GM19043 (cell line): ENCODE data around the gene MYO5A.
"Not testable (repeated sequence)": the region's sequence is repeated elsewhere in the genome, so short reads cannot be mapped to it uniquely, and the experiment has no call there.

ENCODE experiments used
- ATAC-seq: cut with Tn5 transposase; IDR thresholded peaks from one replicate; pipeline ENCODE4 v1.9.1; 2021; ENCODE audit warnings: low read depth; ENCODE audit not compliant: unreplicated experiment

The MYO5A gene

DNA sequence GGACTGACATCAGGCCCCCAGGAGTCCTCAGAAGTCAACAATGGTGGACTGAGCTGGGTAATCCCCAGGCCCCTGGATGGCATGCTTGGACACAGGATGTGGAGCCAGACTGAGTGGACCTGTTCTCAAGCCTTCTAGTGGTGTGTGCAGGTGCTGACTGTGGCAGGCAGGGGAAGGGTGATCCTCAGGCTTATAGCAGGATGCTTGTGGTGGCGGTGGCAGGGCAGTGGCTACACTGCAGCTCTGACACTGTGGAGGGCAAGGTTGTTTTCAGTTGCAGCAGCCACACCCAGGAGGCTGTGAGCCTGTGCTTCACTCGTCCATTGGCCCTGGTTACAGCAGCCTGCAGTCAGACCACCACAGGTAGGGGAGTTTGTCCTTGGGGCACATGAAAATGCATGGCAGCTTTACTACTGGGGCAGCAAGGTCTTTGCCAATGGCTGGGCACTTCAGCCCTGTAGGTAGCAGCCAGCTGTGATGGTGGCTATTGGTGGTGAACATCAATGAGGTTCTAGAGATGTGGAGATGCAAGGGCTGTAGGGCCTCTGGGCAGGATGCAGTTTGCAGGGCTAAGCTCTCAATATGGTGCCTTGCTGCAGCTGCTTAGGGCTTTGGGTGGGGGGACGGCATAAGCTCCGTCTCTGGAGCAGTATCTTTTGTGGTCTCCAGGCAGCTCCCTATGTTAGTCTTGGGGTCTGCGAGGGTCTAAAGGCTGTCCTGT is 17.5 kb upstream of the MYO5A start:
- no peak for ATAC-seq

DNA sequence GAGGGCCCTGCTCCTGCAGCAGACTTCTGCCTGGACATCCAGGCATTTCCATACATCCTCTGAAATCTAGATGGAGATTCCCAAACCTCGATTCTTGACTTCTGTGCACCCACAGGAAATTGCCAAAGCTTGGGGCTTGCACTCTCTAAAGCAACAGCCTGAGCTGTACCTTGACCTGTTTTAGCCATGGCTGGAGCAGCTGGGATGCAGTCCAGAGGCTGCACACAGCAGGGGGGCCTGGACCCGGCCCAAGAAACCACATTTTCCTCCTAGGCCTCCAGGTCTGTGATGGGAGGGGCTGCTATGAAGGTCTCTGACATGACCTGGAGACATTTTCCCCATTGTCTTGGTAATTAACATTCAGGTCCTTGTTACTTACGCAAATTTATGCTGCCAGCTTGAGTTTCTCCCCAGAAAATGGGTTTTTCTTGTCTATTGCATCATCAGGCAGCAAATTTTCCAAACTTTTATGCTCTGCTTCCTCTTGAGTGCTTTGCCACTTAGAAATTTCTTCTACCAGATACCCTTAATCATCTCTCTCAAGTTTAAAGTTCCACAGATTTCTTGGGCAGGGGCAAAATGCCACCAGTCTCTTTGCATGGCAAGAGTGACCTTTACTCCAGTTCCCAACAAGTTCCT is 11.8 kb upstream of the MYO5A start:
- ATAC-seq: no peak

DNA sequence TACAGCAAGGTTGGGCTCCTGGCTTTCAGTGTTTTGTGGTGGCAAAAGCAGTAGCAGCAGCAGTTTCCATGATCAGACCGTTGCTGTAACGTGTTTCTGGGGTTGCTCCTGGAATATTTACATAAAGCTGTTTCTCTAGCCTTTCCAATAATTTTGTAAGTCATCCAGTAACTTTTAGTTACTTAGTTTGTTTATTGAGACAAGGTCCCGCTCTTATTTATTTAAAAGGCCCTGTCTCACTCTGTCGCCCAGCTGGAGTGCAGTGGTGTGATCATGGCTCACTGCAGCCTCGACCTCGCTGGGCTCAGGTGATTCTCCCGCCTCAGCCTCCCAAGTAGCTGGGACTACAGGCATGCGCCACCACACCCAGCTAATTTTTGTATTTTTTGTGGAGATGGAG is 8.8 kb upstream of the MYO5A start:
- ATAC-seq: no peak

DNA sequence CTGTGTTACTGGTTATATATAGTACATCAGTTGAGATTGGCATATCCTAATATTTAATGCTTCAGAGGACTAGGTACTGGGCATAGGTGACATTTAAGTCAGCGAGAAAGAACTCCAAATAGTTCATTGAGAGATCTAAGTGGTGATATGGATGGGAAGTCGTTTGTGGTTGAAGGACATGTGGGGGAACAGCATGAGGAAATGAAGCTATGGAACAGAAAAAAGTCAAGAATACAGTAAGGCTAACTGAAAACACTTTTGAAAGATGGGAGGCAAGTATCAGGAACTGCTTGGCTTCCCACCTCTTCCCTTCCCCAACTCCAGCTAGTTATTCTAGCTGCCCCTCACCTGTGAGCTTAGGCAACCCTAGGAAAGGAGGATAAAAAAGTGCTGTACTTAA is 3.7 kb upstream of the MYO5A start:
- no peak for ATAC-seq

DNA sequence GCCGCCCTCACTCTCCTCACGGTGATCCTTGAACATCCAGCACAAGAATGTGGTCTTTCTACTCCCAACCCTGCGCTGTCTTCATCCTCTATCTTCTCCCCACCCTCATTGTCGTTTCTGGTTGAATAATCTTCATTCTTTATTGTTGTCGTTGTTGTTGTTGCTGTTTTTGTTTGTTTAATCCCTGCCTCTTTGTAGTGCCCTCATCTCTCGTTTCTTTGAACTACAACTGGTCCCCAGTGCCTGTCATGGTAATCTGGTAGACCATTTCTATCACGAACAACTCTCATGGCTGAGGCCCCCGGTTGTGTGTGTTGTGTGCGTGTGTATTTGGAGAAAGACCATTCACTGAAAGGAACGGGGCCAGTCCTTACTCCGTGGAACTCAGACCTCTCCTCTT is 1.3 kb upstream of the MYO5A start:
- ATAC-seq: no peak

DNA sequence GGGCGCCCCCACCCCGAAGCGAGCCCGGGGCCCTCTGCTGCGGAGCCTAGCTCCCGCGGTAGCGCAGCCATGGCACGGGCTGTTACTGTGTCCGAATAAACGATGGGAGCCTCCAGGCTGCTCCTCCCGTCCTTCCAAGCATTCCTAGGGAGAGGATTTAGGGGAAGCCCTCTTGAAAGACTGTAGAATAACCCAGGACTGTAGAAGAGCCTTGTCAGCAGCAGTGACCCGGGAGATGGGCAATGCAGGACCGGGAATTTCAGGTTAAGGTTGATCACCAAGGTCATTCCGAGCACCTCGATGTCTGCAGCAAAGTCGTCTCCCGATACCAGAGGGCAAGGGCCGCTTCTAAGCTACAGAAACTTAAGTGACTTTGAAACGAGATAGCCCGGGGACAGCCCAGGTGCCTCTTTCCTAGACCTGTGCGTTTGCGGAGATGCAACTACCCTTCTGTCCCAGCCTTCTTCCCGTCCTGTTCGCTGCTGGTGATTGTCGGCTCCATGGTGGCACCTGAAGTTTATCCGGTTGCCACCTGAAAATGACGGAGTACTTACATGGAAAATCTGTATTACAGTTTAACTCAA is 753 bp upstream of the MYO5A start:
- ATAC-seq: no peak

DNA sequence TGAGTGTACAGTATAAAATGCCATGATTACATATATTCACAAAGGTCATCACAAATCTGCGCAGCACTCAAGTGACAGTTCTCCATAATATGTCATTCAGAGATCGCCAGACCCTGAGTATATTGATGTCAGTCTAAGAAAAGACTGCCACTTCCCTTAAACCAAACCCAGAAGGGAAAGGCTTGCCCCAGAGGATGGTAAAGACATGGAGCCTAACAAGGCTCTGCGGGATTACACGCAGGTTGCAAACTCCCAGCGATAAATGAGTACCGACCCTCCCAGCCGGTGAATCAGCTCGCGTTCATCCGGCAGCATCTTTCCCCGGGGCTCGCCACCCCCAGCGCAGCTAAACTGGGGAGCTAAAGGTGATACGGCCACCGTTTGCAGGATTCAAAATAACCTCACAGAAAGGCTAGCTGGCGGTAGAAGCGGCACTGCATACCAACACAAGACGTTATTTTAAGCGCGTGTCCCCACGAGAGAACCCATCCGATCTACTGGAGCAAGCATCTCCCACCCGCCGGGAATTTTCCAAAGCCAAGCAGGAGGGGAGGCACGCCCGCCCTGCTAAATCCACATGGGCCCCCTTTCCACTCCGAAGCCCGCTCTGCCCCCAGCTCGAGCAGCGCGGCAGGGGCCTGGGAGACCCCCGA is 643 bp downstream of the MYO5A start:
- ATAC-seq: no peak

DNA sequence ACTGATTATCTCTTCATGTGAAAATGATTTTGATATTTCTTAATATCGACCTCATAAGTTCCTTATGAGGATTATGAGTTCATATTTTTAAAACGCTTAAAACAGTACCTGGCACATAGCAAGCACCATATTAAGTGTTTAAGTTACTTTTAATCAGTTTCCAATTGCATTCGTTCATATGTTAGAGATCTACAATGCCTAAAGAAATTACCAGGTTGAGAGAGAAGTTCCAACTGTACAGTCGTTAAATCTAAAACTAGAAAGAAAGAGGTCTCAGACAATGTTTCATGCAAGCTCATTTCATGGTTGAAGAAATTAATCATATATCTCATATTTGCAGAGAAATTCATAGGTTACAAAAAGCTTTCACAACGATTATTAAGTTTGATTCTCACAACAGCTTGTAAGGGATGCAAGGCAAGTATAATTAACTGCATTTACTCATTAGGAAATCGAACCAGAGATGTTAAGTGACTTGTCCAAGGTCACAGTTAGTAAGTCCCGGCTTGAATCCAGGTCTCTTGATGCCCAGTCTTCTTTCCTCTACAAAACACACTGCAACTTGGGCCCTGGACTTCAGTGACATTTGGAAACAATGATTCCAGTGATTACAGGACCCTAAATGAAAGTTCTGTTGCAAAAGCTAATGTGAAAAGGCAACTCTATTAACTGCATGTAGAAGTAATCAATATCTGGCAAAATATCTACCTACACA is 1.3 kb downstream of the MYO5A start:
- ATAC-seq: no peak

DNA sequence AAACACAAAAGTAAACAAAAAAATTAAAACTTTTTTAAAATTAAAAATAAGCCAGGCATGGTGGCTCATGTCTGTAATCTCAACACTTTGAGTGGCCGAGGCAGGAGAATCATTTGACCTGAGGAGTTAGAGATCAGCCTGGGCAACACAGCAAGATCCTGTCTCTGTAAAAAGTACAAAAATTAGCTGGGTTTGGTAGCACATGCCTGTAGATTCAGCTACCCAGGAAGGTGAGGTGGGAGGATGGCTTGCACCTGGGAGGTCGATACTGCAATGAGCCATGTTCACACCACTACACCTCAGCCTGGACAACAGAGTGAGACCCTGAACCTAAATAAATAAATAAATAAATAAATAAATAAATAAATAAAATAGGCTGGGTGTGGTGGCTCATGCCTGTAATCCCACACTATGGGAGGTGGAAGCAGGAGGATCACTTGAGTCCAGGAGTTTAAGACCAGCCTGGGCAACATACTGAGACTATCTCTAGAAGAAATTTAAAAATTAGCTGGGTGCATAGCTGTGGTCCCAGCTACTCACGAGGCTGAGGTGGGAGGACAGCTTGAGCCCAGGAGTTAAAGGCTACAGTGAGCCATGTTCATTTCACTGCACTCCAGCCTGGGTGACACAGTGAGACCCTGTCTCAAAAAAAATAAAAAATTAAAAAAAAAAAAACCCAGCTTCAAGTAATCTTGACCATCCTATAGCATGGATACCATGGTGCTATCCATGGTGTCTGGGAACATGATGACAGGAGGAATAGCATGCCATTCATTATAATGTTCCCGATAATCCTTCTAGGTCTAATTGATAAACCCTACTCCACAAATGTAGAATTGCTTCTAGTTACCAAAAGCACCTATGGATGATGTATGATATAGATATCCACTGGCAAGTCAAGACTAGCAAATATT is 4.2 kb downstream of the MYO5A start:
- ATAC-seq: no peak

DNA sequence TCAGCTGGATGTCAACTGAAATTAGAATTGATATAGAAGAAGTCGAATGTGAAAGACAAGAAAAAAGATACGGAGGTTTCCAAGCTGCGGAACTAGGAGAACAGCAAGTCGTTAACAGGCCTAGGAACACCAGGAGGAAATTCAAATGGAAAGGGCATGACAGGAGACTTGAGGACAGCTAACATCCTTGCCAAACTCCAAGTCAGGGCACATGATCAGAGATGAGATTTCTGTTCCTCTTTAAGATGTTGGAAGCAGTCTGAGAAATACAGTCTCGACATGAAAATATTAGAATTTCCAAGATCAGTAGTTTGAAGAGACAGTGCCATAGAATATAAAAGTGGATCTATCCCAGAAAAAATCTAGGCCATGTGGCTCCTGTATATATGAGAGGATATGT is 5.0 kb downstream of the MYO5A start:
- ATAC-seq: no peak

DNA sequence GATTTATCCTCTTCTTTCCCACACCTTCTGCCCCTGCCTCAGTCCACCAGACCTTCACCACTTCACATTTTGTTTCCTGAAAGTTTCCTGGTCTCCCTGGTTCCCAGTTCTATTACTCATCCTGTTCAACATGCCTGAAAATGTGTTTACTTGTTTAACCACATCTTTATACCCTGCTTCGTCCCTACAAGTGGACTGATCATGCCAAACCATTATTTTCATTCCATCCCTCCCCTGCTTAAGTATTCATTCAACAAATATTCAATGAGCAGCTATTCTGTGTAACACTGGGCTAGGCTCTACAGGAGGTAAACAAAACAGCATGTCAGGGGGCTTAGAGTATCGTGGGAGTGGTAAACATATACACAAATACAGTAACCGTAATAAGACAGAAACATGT is 5.5 kb downstream of the MYO5A start:
- ATAC-seq: no peak

DNA sequence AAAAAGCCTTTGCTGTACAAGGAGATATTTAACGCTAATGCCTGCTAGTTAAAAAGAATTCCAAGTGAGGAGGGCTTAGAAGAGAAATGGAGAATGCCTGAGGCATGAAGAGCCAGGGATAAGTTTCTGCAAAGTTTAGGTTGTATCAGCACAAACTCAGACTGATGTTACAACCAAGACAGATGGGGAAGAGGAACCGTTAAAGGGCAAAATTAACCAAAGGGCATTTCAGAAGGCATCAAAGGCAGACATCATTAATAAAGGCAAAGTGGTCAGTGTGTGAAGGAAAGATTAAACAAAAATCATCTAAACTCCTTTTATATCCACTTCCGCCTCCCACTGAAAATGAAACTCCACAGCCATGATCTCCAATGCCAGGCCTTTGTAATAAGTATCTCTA is 7.0 kb downstream of the MYO5A start:
- no peak for ATAC-seq

DNA sequence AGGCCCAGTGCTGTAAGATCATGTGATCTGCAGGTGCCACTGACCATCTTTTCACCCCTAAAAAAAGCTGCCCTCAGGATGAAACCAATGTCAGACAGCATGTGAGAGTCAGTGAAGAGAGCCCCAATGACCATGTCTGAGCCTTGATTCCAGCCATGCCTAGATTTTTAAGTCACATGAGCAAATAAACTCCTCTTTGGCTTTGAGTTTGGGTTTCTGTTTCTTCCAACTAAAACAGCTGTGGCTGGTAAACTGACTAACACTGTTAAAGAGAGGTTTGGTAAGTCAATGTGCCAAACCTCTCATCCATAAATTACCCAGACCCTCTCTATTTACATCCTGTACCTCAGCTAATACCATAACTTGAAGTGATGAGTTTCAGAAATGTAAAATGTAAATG is 8.3 kb downstream of the MYO5A start:
- ATAC-seq: no peak

DNA sequence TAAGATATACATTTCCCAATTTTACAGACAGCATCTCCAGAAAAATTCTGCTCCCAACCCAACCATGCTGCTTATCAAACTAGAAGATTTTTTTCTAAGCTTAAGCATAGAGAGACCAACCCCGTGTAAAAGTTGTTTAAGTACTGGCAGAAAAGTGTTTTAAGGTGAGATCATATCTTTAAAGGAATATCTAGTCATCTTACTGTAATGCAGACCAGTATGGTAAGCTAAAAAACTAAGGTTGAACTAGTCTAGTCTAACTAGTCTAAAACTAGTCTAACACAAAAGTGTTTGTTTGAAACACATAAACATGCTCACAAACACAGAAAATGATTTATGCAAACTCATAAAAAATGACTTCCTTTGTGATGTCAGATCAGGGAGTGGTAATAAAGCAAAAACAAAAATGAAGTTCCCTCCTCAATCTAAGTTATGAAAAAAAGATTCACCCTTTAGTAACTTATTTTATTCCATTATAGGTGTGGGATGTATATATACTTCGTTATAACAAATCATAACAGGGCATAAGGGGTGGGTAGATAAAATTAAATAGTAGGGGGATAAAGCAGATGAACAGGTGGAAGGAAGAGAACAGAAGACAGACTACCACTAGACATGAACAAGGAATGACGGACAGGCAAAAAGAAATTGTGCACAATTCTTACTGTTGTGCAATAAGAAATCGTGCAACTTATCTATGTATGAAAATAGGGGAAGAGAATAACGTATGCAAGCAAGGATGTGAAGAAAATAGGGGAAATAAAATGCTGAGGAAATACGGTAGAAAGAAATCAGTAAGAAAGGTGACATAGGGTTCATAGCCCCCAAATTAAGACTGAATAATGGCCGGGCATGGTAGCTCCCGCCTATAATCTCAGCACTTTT is 10.0 kb downstream of the MYO5A start:
- no peak for ATAC-seq

DNA sequence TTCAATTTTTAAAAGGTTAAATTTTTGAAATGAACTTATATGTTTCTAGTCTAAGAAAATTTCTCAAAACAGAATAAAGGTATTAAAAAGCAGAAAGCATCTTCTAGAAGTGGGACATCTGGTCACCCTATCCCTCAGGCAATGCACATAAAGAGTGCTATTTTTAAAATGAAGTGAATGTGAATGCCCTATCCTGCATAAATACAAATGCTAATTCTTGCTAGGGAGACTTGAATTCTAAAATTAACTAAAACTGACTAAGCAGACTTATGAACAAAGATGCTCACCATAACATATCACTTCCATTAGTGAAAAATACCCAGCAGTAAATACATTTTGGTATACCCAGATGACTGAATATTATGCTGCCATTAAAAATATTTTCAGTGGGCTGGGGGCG is 11.7 kb downstream of the MYO5A start:
- ATAC-seq: no peak

DNA sequence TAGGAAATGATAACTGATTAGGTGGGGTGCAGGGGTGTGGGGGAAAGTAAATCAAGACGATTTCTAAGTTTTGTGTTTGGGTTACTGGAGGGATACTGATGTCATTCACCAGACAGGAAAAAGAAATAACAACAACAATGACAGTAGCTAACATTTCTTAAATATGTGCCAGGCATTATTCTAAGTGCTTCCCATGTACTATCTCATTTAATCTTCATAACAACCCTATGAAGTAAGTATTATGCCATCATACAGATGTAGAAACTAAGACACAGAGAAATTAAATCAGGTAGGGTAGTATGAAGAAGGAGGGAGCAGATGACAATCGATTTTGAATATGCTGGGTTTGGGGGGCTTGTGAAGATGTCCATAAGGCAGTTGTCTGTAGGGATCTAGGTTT is 13.3 kb downstream of the MYO5A start:
- ATAC-seq: no peak

DNA sequence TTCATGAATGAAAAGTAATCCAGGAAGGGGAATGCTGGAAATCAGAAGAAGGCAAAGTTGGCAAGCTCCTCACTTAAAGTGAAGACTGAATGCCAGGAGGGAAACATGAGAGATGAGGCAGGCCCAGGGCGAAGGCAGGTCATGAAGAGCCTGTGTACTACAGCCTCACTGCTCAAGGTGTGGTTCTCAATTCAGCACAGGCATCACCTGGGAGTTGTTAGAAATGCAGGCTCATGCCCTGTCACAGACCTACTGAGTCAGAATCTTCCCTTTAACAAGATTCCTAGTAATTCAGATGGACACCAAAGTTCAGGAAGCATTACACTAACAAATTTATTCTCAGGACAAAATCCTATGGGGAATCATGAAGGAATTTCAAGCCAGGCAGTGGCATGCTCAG is 14.2 kb downstream of the MYO5A start:
- no peak for ATAC-seq

DNA sequence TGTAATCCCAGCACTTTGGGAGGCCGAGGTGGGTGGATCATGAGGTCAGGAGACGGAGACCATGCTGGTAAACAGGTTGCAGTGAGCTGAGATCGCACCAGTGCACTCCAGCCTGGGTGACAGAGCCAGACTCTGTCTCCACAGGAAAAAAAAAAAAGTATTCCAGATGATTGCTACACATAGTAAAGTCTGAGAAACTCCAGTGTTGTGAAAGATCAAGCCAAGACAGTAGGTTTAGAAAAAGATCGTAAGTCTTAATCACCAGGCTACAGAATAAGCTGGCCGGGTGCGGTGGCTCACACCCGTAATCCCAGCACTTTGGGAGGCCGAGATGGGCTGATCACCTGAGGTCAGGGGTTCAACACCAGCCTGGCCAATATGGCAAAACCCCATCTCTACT is 15.8 kb downstream of the MYO5A start:
- ATAC-seq: not testable (repeated sequence)

DNA sequence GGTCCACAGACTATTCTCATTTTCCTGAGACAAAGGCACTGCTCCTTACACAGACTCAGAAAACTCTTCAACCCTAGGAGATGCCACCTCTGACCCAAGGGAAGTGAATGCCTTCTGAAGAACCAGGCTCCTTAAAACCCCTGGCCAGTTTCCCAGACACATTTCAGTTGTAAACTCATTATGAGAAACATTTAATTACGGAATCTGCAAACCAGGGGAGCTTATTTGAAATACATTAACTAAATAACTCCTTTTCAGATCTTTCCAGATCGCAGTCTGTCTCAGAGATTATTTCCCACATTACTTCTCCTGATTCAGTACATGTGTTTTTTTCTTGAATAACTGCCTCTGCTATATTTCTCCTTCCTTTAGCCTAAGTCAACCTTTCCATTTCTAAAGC is 17.6 kb downstream of the MYO5A start:
- ATAC-seq: no peak
